Pancreas (tissue), 10 donors: ENCODE measurements around the gene ATP5F1C. TPM values are rescaled to one million over a fixed set of nuclear protein-coding genes. Genes with fewer than 3 reads are reported as not detected.

Experiments
- ATAC-seq, 4 donors: fragments of 200-7000 bp; cut with Tn5 transposase; one replicate each; pipeline versions ENCODE4 v1.8.0 to v1.9.1; 2020; ENCODE audit warnings: mild to moderate bottlenecking in 4 of 4, moderate library complexity in 4 of 4
- DNase-seq, 6 donors: peaks; one replicate each; pipeline ENCODE4 v3.0.0-alpha.2; 2020
- FAIRE-seq: peaks from 2 replicates; lab custom pipeline; 2012; peaks lifted over from hg19 to GRCh38; lab: Jason Lieb, UNC
- H3K27ac ChIP-seq, 4 donors: fragments of 200-600 bp; sonication (generic); 1 replicate in 3 of 4; 2 replicates in 1 of 4; pipeline versions ENCODE4 v1.5.0 to v1.8.0; 2020
- H3K27me3 ChIP-seq, 4 donors: fragments of 200-600 bp; one replicate each; pipeline ENCODE4 v1.8.0; 2021
- H3K36me3 ChIP-seq, 3 donors: fragments of 200-600 bp; sonication (generic) in 1 of 3; one replicate each; pipeline versions ENCODE4 v1.5.0 to v1.8.0; 2020 to 2021
- H3K4me1 ChIP-seq, 3 donors: fragments of 200-600 bp; one replicate each; pipeline ENCODE4 v1.8.0; 2021
- H3K4me3 ChIP-seq, 4 donors: fragments of 200-600 bp; sonication (generic) in 2 of 4; one replicate each; pipeline versions ENCODE4 v1.5.0 to v1.8.0; 2020 to 2021
- H3K9me3 ChIP-seq, 4 donors: fragments of 200-600 bp; one replicate each; pipeline ENCODE4 v1.8.0; 2021
- CTCF ChIP-seq, 4 donors: fragments of 200-600 bp; sonication (generic) in 3 of 4; IDR thresholded peaks; one replicate each; pipeline versions ENCODE4 v1.5.0 to v1.8.0; 2021; ENCODE audit warnings: antibody characterized with exemption in 4 of 4
- WGBS, 2 donors: extraction: QIAGEN DNeasy Blood & Tissue Kit; methylation state at CpG; one replicate each; pipeline ENCODE4 v1.1.7; 2013; 5-methylcytosine and 5-hydroxymethylcytosine counted together
- intact Hi-C, 3 donors: fragments of 100-400 bp; cut with DNase I; formaldehyde crosslinking; loops; one replicate each; pipeline versions ENCODE4 v1.11.1 to v1.14.2; 2022
- polyA plus RNA-seq, 2 donors: library from polyadenylated mRNA; stranded (reverse); fragments of 200-250 nt; gene quantifications; one replicate each; pipeline ENCODE4 v1.2.3, GENCODE V29; 2013
- total RNA-seq, 6 donors: library from RNA; stranded (reverse); fragmentation: NEBNext Ultra II Directional in 4 of 6; extraction: Animal tissue kit (Norgen Biotek cat#: 25700) in 4 of 6; gene quantifications; one replicate each; pipeline versions ENCODE4 v1.2.1 to v1.2.4, GENCODE V29; 2021 to 2023
- donor health status: healthy with polysubstance abuse.
- donor health status: DM: no; HTN: no; CAD: no; lungs with moderate emphysema.
- donor health status: DM: no; HTN: no; CAD: no.
- donor health status: control.
- donor health status: control.
- donor health status: Bipolar disorder and iron deficiency.
- donor health status: DM: yes; HTN: yes; CAD: no.
- donor health status: DM: no; HTN: no; CAD: no.
- donor health status: DM: no; HTN: no; CAD: no.
- donor health status: DM: yes; HTN: yes; CAD: no.

ATP5F1C gene
- total and polyA plus RNA-seq, 8 donors, result 138 to 273 (median 171) TPM

GRCh38 chr10:7752251-7752650, 35.7 kb upstream of the ATP5F1C start:
- 86 to 91% methylated on average over 6 of the region's 6 CpGs for WGBS, 2 donors
- no peak overlapping the region for H3K27ac ChIP-seq

GRCh38 chr10:7755103-7755502, 32.9 kb upstream of the ATP5F1C start:
- Histone ChIP-seq H3K4me3 (no peak overlapping the region), H3K27me3 (no peaks in the 10 kb centered on the region), H3K36me3 (peaks cover 6 to 17% (median 14%) of the 10 kb centered on the region in 3 donors), H3K4me1 (peaks cover 0 to 3% (median 0%) of the 10 kb centered on the region in 3 donors), H3K27ac (no peak overlapping the region), H3K9me3 (no peaks in the 10 kb centered on the region)
- WGBS, 2 donors, result 97 to 99% methylated on average over 3 of the region's 3 CpGs
- DNase-seq, result no peak
- FAIRE-seq, result no peak
- ATAC-seq, result no peak
- TF ChIP-seq CTCF (IDR thresholded peaks at IDR 0.05), result no peak
- intact Hi-C loops, result no loop called here

More at GRCh38 chr10:7752251-7752650, 35.7 kb upstream of the ATP5F1C start:
- DNase-seq (no peak), FAIRE-seq (no peak), ATAC-seq (no peak)
- no peak for TF ChIP-seq CTCF (IDR thresholded peaks at IDR 0.05)
- H3K4me1 ChIP-seq, result no peaks in the 10 kb centered on the region
- H3K9me3 ChIP-seq, result no peaks in the 10 kb centered on the region
- H3K36me3 ChIP-seq, result peaks cover 0 to 17% (median 11%) of the 10 kb centered on the region in 3 donors
- no peak overlapping the region for H3K4me3 ChIP-seq
- no peaks in the 10 kb centered on the region for H3K27me3 ChIP-seq
- intact Hi-C loops, result no loop called here

- Histone ChIP-seq H3K4me1 (peaks cover 0 to 9% (median 0%) of the 10 kb centered on the region in 3 donors), H3K9me3 (no peaks in the 10 kb centered on the region), H3K27ac (no peak overlapping the region), H3K4me3 (no peak overlapping the region), H3K36me3 (peaks cover 6 to 24% (median 18%) of the 10 kb centered on the region in 3 donors), H3K27me3 (no peaks in the 10 kb centered on the region)
- WGBS, 2 donors, result 35 to 44% methylated on average over 7 of the region's 7 CpGs
- peak; percentile 18 to 51 (median 34) for TF ChIP-seq CTCF (IDR thresholded peaks at IDR 0.05)
- FAIRE-seq, result no peak
- ATAC-seq, result peak; percentile 81 to 94 (median 90)
- intact Hi-C loops, result no loop called here
- DNase-seq, result peak in 4 of 6 donors; percentile 26 to 58 (median 36)
Observed at GRCh38 chr10:7756360-7756992, 31.5 kb upstream of the ATP5F1C start.

GRCh38 chr10:7763929-7764328, 24.0 kb upstream of the ATP5F1C start:
- H3K4me1 ChIP-seq, result peaks cover 0 to 9% (median 0%) of the 10 kb centered on the region in 3 donors
- DNase-seq (no peak), FAIRE-seq (no peak), ATAC-seq (no peak)
- H3K4me3 ChIP-seq, result no peak overlapping the region
- no peak for TF ChIP-seq CTCF (IDR thresholded peaks at IDR 0.05)
- H3K27ac ChIP-seq, result no peak overlapping the region
- no peaks in the 10 kb centered on the region for H3K27me3 ChIP-seq
- intact Hi-C loops, result no loop called here
- WGBS, 2 donors, result 83 to 85% methylated on average over 5 of the region's 5 CpGs
- no peaks in the 10 kb centered on the region for H3K9me3 ChIP-seq
- H3K36me3 ChIP-seq, result peaks cover 3 to 65% (median 29%) of the 10 kb centered on the region in 3 donors

GRCh38 chr10:7766241-7766640, 21.7 kb upstream of the ATP5F1C start:
- no peaks in the 10 kb centered on the region for H3K9me3 ChIP-seq
- ATAC-seq (no peak), DNase-seq (no peak), FAIRE-seq (no peak)
- H3K4me1 ChIP-seq, result no peaks in the 10 kb centered on the region
- peaks cover 0 to 66% (median 27%) of the 10 kb centered on the region in 3 donors for H3K36me3 ChIP-seq
- no peak overlapping the region for H3K27ac ChIP-seq
- intact Hi-C loops, result no loop called here
- no peak overlapping the region for H3K4me3 ChIP-seq
- H3K27me3 ChIP-seq, result no peaks in the 10 kb centered on the region
- whole genome bisulfite sequencing, 2 donors, result 87% methylated on average over 3 of the region's 3 CpGs
- TF ChIP-seq CTCF (IDR thresholded peaks at IDR 0.05), result no peak
